ENCODE measurements around the gene DNAAF6. TPM values are rescaled to one million over a fixed set of nuclear protein-coding genes. Genes with fewer than 3 reads are reported as not detected.

Gene DNAAF6
- total and polyA plus RNA-seq, 2 experiments from 2014 or later = not detected

- Mint-ChIP-seq H3K36me3 (ENCODE audit: low read depth) (peaks cover 3% of the 10 kb centered on the region; the same call in 2 of the 3 replicates), H3K27ac (no peak overlapping the region), H3K4me1 (no peaks in the 10 kb centered on the region), H3K27me3 (ENCODE audit: insufficient read depth, low read depth, poor library complexity) (no peaks in the 10 kb centered on the region), H3K4me3 (no peak overlapping the region), H3K9me3 (no peaks in the 10 kb centered on the region; the same call in 2 of the 3 replicates)
- H3K4me2 ChIP-seq = no peak overlapping the region
- ATAC-seq (no peak), DNase-seq (ENCODE audit: low spot score) (no peak)
- no peaks in the 10 kb centered on the region for H4K20me1 ChIP-seq (replicated peaks; ENCODE audit: insufficient read depth)
- no peaks in the 10 kb centered on the region for H3K79me2 ChIP-seq (replicated peaks; ENCODE audit: insufficient read depth)
- H3K4me1 ChIP-seq (ENCODE audit: insufficient read depth) = no peaks in the 10 kb centered on the region
- no peak overlapping the region for H3K4me3 ChIP-seq
- no peaks in the 10 kb centered on the region for H3F3A ChIP-seq (replicated peaks; ENCODE audit: low read depth)
- no peaks in the 10 kb centered on the region for H3K36me3 ChIP-seq (ENCODE audit: insufficient read depth)
- H2AFZ ChIP-seq = no peak overlapping the region
- no peaks in the 10 kb centered on the region for H3K27me3 ChIP-seq (ENCODE audit: insufficient read depth)
- no peak overlapping the region for H3K27ac ChIP-seq (ENCODE audit: low read depth)
- no peak for TF ChIP-seq REST (IDR thresholded peaks at IDR 0.05; ENCODE audit: unreplicated experiment)
- TF ChIP-seq ETS1 (IDR thresholded peaks at IDR 0.05) = no peak
- TF ChIP-seq ZNF114 (CRISPR knock-in tag; IDR thresholded peaks at IDR 0.05) = no peak
- TF ChIP-seq EZH2 (IDR thresholded peaks at IDR 0.05; ENCODE audit: low read depth, unreplicated experiment) = no peak
- TF ChIP-seq EZH2phosphoT487 (IDR thresholded peaks at IDR 0.05; ENCODE audit: unreplicated experiment) = no peak
- H3K9me2 ChIP-seq (ENCODE audit: insufficient read depth) = no peaks in the 10 kb centered on the region
Measured at GRCh38 chrX:107167163-107167921, 39.1 kb upstream of the DNAAF6 start.

DNA sequence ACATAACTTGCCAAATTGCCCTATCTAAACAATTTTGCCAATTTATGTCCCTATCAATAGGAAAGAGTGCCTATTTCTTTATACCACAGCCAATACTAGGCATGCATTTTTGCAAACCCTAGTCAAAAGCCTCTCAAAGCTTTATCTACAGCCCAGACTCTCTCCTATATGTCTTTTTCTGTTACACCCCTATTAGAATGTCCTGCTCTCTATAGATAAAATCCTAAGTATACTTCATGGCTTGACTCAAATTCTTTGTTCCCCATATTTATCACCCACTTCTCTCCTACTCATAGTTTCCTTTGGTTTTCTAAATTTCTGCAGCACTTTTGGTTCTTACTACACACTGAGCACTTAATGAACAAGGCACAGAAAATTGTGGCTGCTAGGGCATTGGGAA is 38.2 kb upstream of the DNAAF6 start:
- H3F3A ChIP-seq (replicated peaks; ENCODE audit: low read depth) = no peaks in the 10 kb centered on the region

More for the DNA sequence above, 38.2 kb upstream of the DNAAF6 start:
- Histone ChIP-seq H3K4me3 (no peak overlapping the region), H3K27me3 (ENCODE audit: insufficient read depth) (no peaks in the 10 kb centered on the region), H3K4me1 (ENCODE audit: insufficient read depth) (no peaks in the 10 kb centered on the region), H3K9me2 (ENCODE audit: insufficient read depth) (no peaks in the 10 kb centered on the region), H4K20me1 (replicated peaks; ENCODE audit: insufficient read depth) (no peaks in the 10 kb centered on the region), H3K4me2 (no peak overlapping the region), H3K27ac (ENCODE audit: low read depth) (no peak overlapping the region), H3K36me3 (ENCODE audit: insufficient read depth) (no peaks in the 10 kb centered on the region), H3K79me2 (replicated peaks; ENCODE audit: insufficient read depth) (no peaks in the 10 kb centered on the region), H2AFZ (no peak overlapping the region)
- Mint-ChIP-seq H3K4me3 (no peak overlapping the region), H3K27ac (no peak overlapping the region), H3K36me3 (ENCODE audit: low read depth) (0 out of 3 replicates have a peak, but pooled peaks cover 3% of the 10 kb centered on the region), H3K27me3 (ENCODE audit: insufficient read depth, low read depth, poor library complexity) (no peaks in the 10 kb centered on the region), H3K9me3 (no peaks in the 10 kb centered on the region), H3K4me1 (no peaks in the 10 kb centered on the region)
- ATAC-seq = no peak
- DNase-seq (ENCODE audit: low spot score) = no peak
- TF ChIP-seq STAT1 (IDR thresholded peaks at IDR 0.05; ENCODE audit: unreplicated experiment) (no peak), POLR2AphosphoS5 (IDR thresholded peaks at IDR 0.05; ENCODE audit: low read depth) (no peak), ZNF331 (CRISPR knock-in tag; IDR thresholded peaks at IDR 0.05; ENCODE audit: low read depth) (no peak), JUNB (IDR thresholded peaks at IDR 0.05; ENCODE audit: unreplicated experiment) (no peak), ETS1 (IDR thresholded peaks at IDR 0.05) (no peak)
